PC-3 (cell line): ENCODE results near the gene SHLD1. TPM values are rescaled to one million over a fixed set of nuclear protein-coding genes. Genes with fewer than 3 reads are reported as not detected.
A peak's percentile ranks its signal among the peaks of the same experiment; 100 is the strongest.
"Not testable (repeated sequence)": the region's sequence is repeated elsewhere in the genome, so short reads cannot be mapped to it uniquely, and the experiment has no call there.

Experiments
- ATAC-seq: fragments of 200-7000 bp; cut with Tn5 transposase; 2 replicates; pipeline ENCODE4 v1.9.1; 2020; ENCODE audit warnings: mild to moderate bottlenecking, moderate library complexity
- BruUV-seq: library from RNA; stranded (reverse); fragments of 400-500 nt; replicated peaks from 2 replicates; lab custom pipeline; 2021; lab: Mats Ljungman, UMichigan
- CTCF ChIA-PET: fragments of 300-600 bp; sonication (Branson Sonifier 250); formaldehyde crosslinking; loops from one replicate; lab custom pipeline; 2022; ENCODE audit warnings: antibody characterized with exemption; lab: Charles Lee
- POLR2A ChIA-PET: fragments of 300-600 bp; sonication (Branson Sonifier 250); formaldehyde crosslinking; loops from one replicate; lab custom pipeline; 2022; ENCODE audit warnings: antibody characterized with exemption; ENCODE audit not compliant: unreplicated experiment; lab: Charles Lee
- DNase-seq: peaks from one replicate; pipeline ENCODE4 v3.0.0-alpha.2; 2015
- H2AFZ ChIP-seq: fragments of 300-600 bp; sonication (generic); 2 replicates; pipeline ENCODE4 v1.6.0; 2016; ENCODE audit warnings: antibody characterized with exemption, low read length
- H3F3A ChIP-seq: fragments of 300-600 bp; sonication (generic); one replicate; pipeline ENCODE4 v1.6.0; 2017; ENCODE audit warnings: antibody characterized with exemption, low read length, control low read depth, mild to moderate bottlenecking; ENCODE audit not compliant: unreplicated experiment
- H3K27ac ChIP-seq: fragments of 300-600 bp; sonication (generic); 2 replicates; pipeline ENCODE4 v1.5.1; 2016; ENCODE audit warnings: mild to moderate bottlenecking, low read length
- H3K27me3 ChIP-seq: fragments of 300-600 bp; sonication (generic); 2 replicates; pipeline ENCODE4 v1.6.1; 2016; ENCODE audit warnings: low read length, mixed read lengths
- H3K36me3 ChIP-seq: fragments of 300-600 bp; sonication (generic); 2 replicates; pipeline ENCODE4 v1.6.1; 2016; ENCODE audit warnings: low read depth, mixed run types, low read length, mixed read lengths
- H3K4me1 ChIP-seq: fragments of 300-600 bp; sonication (generic); 2 replicates; pipeline ENCODE4 v1.5.1; 2016; ENCODE audit warnings: low read length; ENCODE audit not compliant: insufficient read depth
- H3K4me2 ChIP-seq: fragments of 300-600 bp; sonication (generic); 2 replicates; pipeline ENCODE4 v1.6.0; 2016; ENCODE audit warnings: low read length
- H3K4me3 ChIP-seq: fragments of 300-600 bp; sonication (generic); 2 replicates; pipeline ENCODE4 v1.5.1; 2016; ENCODE audit warnings: mild to moderate bottlenecking, low read length, mixed read lengths
- H3K79me2 ChIP-seq: fragments of 300-600 bp; sonication (generic); 2 replicates; pipeline ENCODE4 v1.6.1; 2017; ENCODE audit warnings: low read length, mixed read lengths
- H3K9ac ChIP-seq: fragments of 300-600 bp; sonication (generic); 2 replicates; pipeline ENCODE4 v1.6.0; 2016; ENCODE audit warnings: mild to moderate bottlenecking, low read length
- H3K9me2 ChIP-seq: fragments of 300-600 bp; sonication (generic); replicated peaks from 2 replicates; pipeline ENCODE4 v1.6.1; 2016; ENCODE audit warnings: mixed run types, low read length, mixed read lengths
- H3K9me3 ChIP-seq: fragments of 300-600 bp; sonication (generic); 2 replicates; pipeline ENCODE4 v1.6.1; 2016; ENCODE audit warnings: low read length, mixed read lengths
- H4K20me1 ChIP-seq: fragments of 300-600 bp; sonication (generic); 2 replicates; pipeline ENCODE4 v1.6.1; 2016; ENCODE audit warnings: low read length, mixed read lengths
- EZH2 ChIP-seq: fragments of 300-600 bp; sonication (generic); IDR thresholded peaks from one replicate; pipeline ENCODE4 v1.6.1; 2017; ENCODE audit warnings: antibody characterized with exemption, mild to moderate bottlenecking, low read length; ENCODE audit not compliant: unreplicated experiment
- EZH2phosphoT487 ChIP-seq: fragments of 300-600 bp; sonication (generic); IDR thresholded peaks from 2 replicates; pipeline ENCODE4 v1.6.1; 2018; ENCODE audit warnings: mild to moderate bottlenecking, antibody characterized with exemption, low read length, borderline replicate concordance
- intact Hi-C: fragments of 100-400 bp; cut with micrococcal nuclease; formaldehyde crosslinking; loops from 2 replicates; pipeline ENCODE4 v1.9.0; 2023
- total RNA-seq: library from RNA; depleted of rRNA; stranded (reverse); fragments of >200 nt; gene quantifications from 2 replicates; pipeline ENCODE4 v1.2.3, GENCODE V29; 2014
- TF ChIP-seq, protein P1 (sequence below): fragments of 300-600 bp; sonication (generic); conservative IDR thresholded peaks from 2 replicates; pipeline ENCODE4 v1.5.1; 2017; ENCODE audit warnings: antibody characterized with exemption, low read depth, mild to moderate bottlenecking, low read length

SHLD1 gene
- total RNA-seq, 1 experiment from 2014 or later: 3.4 TPM

- CTCF ChIA-PET: no interaction called here
- no peak for TF ChIP-seq EZH2phosphoT487
- no peak for TF ChIP-seq EZH2
- TF ChIP-seq, protein P1, sequence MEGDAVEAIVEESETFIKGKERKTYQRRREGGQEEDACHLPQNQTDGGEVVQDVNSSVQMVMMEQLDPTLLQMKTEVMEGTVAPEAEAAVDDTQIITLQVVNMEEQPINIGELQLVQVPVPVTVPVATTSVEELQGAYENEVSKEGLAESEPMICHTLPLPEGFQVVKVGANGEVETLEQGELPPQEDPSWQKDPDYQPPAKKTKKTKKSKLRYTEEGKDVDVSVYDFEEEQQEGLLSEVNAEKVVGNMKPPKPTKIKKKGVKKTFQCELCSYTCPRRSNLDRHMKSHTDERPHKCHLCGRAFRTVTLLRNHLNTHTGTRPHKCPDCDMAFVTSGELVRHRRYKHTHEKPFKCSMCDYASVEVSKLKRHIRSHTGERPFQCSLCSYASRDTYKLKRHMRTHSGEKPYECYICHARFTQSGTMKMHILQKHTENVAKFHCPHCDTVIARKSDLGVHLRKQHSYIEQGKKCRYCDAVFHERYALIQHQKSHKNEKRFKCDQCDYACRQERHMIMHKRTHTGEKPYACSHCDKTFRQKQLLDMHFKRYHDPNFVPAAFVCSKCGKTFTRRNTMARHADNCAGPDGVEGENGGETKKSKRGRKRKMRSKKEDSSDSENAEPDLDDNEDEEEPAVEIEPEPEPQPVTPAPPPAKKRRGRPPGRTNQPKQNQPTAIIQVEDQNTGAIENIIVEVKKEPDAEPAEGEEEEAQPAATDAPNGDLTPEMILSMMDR: no peak
- no peak for ATAC-seq
These were observed 29.5 kb upstream of the SHLD1 start for GRCh38 chr20:5720696-5721095.

DNA sequence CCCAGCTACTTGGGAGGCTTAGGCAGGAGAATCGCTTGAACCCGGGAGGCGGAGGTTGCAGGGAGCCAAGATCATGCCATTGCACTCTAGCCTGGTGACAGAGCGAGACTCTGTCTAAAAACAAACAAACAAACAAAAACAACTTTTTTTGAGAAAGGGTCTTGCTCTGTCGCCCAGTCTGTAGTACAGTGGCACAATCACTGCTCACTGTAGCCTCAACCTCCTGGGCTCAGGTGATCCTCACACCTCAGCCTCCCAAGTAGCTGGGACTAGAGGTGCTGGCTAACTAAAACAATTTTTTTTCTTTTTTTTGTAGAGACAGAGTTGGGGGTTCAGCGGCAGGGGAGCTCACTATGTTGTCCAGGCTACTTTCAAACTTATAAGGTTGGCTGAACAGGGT lies 28.8 kb upstream of the SHLD1 start:
- H4K20me1 ChIP-seq, H3K9ac ChIP-seq, H3K27ac ChIP-seq, H3K4me2 ChIP-seq, ATAC-seq, H3K9me2 ChIP-seq, H3K79me2 ChIP-seq, POLR2A ChIA-PET, H2AFZ ChIP-seq, DNase-seq, H3K36me3 ChIP-seq, H3K9me3 ChIP-seq, H3K4me3 ChIP-seq, BruUV-seq, H3K27me3 ChIP-seq: not testable (repeated sequence)
- CTCF ChIA-PET: interaction anchor here (0.6 kb wide), 1 partner anchor 93 kb away, joined by 3 read pairs; no protein-coding TSS in a partner anchor
- intact Hi-C loops: loop anchor here (5.0 kb wide), 2 partner anchors 66 to 69 kb away; no protein-coding TSS in a partner anchor
- Histone ChIP-seq H3K4me1 (peaks cover 40% of the 10 kb centered on the region), H3F3A (peaks cover 10% of the 10 kb centered on the region)

More at GRCh38 chr20:5720696-5721095, 29.5 kb upstream of the SHLD1 start:
- H2AFZ ChIP-seq: no peak overlapping the region
- intact Hi-C loops: loop anchor here (5.0 kb wide), 2 partner anchors 67 to 68 kb away; no protein-coding TSS in a partner anchor
- no peaks in the 10 kb centered on the region for H3K9me3 ChIP-seq
- no peaks in the 10 kb centered on the region for H4K20me1 ChIP-seq
- no peak overlapping the region for H3K4me2 ChIP-seq
- peak overlapping the region; percentile 34 for H3K27ac ChIP-seq
- no peak overlapping the region for H3K4me3 ChIP-seq
- DNase-seq: no peak
- H3K36me3 ChIP-seq: no peaks in the 10 kb centered on the region
- H3K9ac ChIP-seq: no peak overlapping the region
- H3K79me2 ChIP-seq: no peaks in the 10 kb centered on the region
- peaks cover 10% of the 10 kb centered on the region for H3F3A ChIP-seq
- no peaks in the 10 kb centered on the region for H3K27me3 ChIP-seq
- no TSS peak for BruUV-seq
- H3K4me1 ChIP-seq: peaks cover 40% of the 10 kb centered on the region
- POLR2A ChIA-PET: no interaction called here
- no peaks in the 10 kb centered on the region for H3K9me2 ChIP-seq

DNA sequence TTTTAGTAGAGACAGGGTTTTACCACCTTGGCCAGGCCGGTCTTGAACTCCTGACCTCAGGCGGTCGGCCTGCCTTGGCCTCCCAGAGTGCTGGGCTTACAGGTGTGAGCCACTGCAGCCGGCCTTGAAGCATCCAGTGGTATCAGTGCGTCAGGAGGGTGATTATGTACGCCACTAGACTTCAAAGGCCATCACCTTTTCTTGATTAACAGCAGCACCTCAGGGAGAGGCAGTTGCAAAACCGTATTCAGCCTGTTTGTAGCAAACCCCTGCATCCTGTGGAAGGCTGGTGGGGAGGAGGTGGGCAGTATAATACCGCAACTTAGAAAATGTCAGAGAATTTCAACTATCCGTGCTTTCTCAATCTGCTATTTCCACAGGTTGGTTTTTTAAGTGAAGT lies 27.3 kb upstream of the SHLD1 start:
- H3K27ac ChIP-seq: no peak overlapping the region
- H3K36me3 ChIP-seq: no peaks in the 10 kb centered on the region
- BruUV-seq: no TSS peak
- ChIA-PET CTCF (no interaction called here), POLR2A (no interaction called here)
- H3K9me3 ChIP-seq: no peaks in the 10 kb centered on the region
- H2AFZ ChIP-seq: no peak overlapping the region
- intact Hi-C loops: loop anchor here (5.0 kb wide), 2 partner anchors 64 to 71 kb away; no protein-coding TSS in a partner anchor
- DNase-seq (no peak), ATAC-seq (no peak)
- no peaks in the 10 kb centered on the region for H3K9me2 ChIP-seq
- H3K9ac ChIP-seq: no peak overlapping the region
- peaks cover 40% of the 10 kb centered on the region for H3K4me1 ChIP-seq
- H3K79me2 ChIP-seq: no peaks in the 10 kb centered on the region
- no peak overlapping the region for H3K4me2 ChIP-seq
- no peak overlapping the region for H3K4me3 ChIP-seq
- peaks cover 10% of the 10 kb centered on the region for H3F3A ChIP-seq
- TF ChIP-seq EZH2phosphoT487 (no peak), EZH2 (no peak)
- TF ChIP-seq, protein P1: no peak
- H3K27me3 ChIP-seq: no peaks in the 10 kb centered on the region
- H4K20me1 ChIP-seq: no peaks in the 10 kb centered on the region

- Histone ChIP-seq H3K4me1 (peaks cover 39% of the 10 kb centered on the region), H3F3A (peaks cover 10% of the 10 kb centered on the region), H3K4me2 (peak overlapping the region; percentile 53), H3K9ac (peak overlapping the region; percentile 53), H3K27ac (peak overlapping the region; percentile 88)
- POLR2A ChIA-PET, H3K36me3 ChIP-seq, BruUV-seq, H3K4me3 ChIP-seq, H4K20me1 ChIP-seq, H2AFZ ChIP-seq, H3K9me3 ChIP-seq, H3K9me2 ChIP-seq, H3K79me2 ChIP-seq, DNase-seq, H3K27me3 ChIP-seq, intact Hi-C loops: not testable (repeated sequence)
- ATAC-seq: 0 out of 2 replicates have a peak, but pooled peaks have one; percentile 5
- CTCF ChIA-PET: interaction anchor here (0.6 kb wide), 2 partner anchors 63 to 150 kb away, joined by 3 to 5 read pairs; no protein-coding TSS in a partner anchor
These were observed 25.1 kb upstream of the SHLD1 start for GRCh38 chr20:5725183-5725463.
